ENCODE data around the gene SLC16A4.
A peak's percentile ranks its signal among the peaks of the same experiment; 100 is the strongest.
"Not testable (repeated sequence)": the region's sequence is repeated elsewhere in the genome, so short reads cannot be mapped to it uniquely, and the experiment has no call there.

The SLC16A4 gene

DNA sequence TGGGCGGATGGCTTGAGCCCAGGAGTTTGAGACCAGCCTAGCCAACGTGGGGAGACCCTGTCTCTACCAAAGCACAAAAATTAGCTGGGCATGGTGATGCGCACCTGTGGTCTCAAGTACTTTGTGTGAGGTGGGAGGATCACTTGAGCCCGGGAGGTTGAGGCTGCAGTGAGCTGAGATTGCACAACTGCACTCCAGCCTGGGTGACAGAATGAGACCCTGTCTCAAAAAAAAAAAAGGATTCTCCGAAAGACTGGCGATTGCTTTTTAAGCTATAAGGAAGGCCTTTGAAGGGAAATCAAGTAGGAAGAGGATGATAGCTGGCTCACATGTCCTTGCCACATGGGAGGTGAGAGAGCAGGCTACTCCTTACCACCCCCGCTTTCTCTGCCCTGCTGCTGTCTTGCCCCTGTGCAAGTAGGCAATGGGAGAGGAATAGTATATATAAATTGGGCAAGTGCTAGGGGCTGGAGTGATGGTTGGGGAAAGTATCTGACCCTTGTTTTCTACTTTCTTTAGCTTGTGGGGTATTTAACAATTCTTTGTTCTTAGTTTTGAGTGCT, 20.4 kb upstream of the SLC16A4 start:
- DNase-seq (ENCODE audit: extremely low spot score, insufficient read length, low read depth) (no peak), FAIRE-seq (no peak)

DNA sequence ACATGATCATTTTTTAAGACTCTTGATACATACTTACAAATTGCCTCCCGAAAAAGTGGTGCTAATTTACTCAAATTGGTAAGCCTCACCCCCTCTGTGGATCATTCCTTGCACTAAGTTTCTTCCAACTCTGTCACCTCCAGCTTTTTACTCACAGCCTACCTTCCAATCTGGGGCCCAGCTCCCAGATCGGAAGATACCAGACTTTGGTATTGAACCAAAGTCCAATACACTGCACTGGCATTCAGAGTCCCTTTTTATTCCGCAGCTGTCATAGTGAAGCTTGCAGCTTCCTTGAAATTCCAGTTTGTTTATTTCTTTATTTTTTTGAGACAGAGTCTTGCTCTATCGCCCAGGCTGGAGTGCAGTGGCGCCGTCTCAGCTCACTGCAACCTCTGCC, 18.5 kb upstream of the SLC16A4 start:
- DNase-seq (ENCODE audit: extremely low spot score, insufficient read length, low read depth) (no peak), FAIRE-seq (no peak)

DNA sequence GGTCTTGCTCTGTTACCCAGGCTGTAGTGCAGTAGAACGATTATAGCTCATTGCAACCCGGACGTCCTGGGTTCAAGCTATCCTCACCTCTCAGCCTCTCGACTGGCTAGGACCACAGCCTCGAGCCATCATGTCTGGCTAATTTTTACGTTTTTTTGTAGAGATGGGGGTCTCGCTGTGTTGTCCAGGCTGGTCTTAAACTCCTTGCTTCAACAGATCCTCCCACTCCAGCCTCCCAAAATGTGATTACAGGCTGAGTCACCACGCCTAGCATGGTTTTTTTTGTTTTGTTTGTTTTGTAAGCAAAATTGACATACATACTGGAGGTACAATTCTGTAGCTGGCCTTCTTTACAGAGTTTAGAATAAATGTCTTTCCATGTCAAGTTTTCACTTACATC, 17.7 kb upstream of the SLC16A4 start:
- DNase-seq (ENCODE audit: extremely low spot score, insufficient read length, low read depth) (no peak), FAIRE-seq (no peak)

DNA sequence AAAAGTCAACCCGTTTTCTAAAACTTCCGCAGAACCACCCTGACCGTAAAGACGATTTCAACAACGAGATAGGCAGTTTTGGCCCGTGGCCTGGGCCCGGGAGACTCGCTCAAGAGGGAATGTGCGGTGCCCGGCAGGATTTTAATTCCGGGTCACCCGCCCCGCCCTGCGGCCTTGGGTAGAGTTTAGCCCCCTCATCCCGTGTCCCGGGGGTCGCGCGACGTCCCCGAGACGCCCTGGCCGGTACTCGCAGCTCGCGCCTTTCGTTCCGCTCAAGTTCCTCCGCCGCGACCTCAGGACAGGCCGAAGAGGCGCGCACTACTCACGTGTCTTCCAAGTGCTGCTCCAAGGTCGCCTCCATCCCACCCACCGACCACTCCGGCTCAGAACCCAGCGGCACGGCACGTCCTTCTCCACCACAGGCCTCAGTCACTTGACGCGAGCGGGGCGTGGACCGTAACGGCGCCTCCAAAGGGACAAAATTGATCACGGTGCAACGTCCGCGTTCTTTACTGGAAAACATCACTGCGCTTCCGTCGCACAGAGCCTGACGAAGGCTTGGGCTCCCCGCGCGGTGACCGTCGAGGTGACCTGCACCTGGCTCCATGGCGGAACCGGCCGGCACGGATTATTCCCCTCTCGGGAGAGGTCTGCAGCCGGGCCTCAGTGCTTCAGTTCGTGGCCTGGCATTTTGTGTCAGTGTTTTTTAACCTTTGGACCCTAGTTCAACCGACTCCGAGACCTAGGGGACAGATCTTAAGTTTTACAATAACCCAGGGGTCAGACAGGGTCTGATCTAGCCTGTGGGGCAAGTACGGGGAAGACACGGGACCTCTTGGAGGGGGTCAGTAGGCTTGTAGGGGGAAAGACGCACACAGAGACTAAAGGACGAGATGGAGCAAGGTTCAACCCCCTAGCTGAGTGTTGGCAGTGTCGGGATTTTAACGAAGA, 16.7 kb upstream of the SLC16A4 start, which contains the start of gene LAMTOR5:
TSS of gene LAMTOR5 (minus strand) at position 435 of the 951 bp plus-strand sequence. CDS start at position 361, 74 bp downstream.
- peak; percentile 95 for FAIRE-seq
- DNase-seq (ENCODE audit: extremely low spot score, insufficient read length, low read depth): peak; percentile 77

DNA sequence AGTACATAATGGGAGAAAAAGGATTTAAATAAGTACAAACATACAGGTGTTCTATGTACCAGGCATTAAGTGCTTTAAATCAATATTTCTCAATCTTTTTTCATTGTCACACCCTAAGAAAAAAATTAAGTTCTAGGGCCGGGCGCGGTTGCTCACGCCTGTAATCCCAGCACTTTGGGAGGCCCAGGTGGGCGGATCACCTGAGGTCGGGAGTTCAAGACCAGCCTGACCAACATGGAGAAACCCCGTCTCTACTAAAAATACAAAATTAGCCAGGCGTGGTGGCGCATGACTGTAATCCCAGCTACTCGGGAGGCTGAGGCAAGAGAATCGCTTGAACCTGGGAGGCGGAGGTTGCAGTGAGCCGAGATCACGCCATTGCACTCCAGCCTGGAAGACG, 15.6 kb upstream of the SLC16A4 start:
- DNase-seq (ENCODE audit: extremely low spot score, insufficient read length, low read depth); FAIRE-seq: not testable (repeated sequence)

DNA sequence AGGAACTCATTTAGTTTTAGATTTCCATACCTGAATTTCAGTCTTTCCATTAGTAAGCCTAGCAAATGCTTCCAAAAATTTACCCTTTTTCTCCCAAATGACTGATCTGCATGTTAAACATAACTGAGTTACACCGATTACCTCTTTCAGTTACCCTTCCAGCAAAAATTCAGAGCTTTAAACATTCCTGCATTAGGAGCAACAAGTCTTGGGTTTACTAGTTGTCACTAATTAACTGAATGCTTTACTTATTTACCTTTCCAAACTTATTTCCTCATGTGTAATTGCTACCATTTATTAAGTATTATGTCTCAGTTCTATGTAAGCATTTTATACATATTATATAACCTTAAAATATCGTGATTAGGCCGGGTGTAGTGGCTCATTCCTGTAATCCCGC, 13.6 kb upstream of the SLC16A4 start:
- no peak for DNase-seq (ENCODE audit: extremely low spot score, insufficient read length, low read depth)
- no peak for FAIRE-seq

DNA sequence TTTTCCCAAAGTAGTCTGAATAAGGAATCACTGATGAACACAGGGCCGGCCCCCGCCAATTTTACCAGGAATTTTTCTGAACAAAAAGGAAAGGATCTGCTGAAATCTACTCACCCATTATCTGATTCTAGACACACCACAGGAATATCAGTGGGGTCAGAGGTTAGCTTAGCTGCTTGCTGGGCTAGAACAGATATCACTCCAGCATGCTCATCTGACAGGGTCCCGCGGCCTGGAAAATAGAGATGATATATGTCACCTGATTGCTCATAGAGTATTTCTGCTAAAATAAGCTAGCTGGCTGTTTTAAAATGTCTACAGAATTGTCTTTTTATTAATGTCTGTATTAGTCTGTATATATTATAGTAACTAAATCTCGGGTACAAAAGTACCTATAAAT, 13.0 kb upstream of the SLC16A4 start:
- FAIRE-seq (no peak), DNase-seq (ENCODE audit: extremely low spot score, insufficient read length, low read depth) (no peak)

DNA sequence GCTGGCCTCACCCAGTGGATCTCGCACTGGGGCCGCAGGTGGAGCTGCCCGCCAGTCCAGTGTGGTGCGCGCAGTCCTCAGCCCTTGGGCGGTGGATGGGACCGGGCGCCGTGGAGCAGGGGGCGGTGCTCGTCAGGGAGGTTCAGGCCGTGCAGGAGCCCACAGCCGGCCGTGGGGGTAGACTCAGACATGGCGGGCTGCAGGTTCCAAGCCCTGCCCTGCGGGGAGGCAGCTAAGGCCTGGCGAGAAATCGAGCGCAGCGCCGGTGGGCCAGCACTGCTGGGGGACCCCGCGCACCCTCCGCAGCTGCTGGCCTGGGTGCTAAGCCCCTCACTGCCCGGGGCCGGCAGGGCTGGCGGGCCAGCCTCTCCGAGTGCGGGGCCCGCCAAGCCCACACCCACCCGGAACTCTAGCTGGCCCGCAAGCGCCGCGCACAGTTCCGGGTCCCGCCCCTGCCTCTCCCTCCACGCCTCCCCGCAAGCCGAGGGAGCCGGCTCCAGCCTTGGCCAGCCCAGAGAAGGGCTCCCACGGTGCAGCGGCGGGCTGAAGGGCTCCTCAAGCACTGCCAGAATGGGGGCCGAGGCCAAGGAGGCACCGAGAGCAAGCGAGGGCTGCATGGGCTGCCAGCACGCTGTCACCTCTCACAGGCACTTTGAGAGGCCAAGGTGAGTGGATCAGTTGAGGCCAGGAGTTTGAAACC, 5.6 kb upstream of the SLC16A4 start:
- FAIRE-seq; DNase-seq (ENCODE audit: extremely low spot score, insufficient read length, low read depth): not testable (repeated sequence)

DNA sequence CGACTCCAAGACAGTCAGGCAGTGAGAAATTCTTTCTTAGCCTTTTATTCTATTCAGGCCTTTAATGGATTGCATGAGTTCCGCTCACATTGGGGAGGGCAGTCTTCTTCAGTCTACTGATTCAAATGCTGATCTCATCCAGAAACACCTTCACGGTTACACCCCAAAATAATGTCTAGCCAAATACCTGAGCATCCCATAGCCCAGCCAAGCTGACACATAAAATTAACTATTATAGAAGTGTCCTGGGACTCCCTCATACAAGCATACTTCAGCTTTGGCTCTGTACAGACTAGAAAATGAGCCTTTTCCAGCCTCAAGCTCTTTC, 3.6 kb upstream of the SLC16A4 start:
- FAIRE-seq (no peak), DNase-seq (ENCODE audit: extremely low spot score, insufficient read length, low read depth) (no peak)

DNA sequence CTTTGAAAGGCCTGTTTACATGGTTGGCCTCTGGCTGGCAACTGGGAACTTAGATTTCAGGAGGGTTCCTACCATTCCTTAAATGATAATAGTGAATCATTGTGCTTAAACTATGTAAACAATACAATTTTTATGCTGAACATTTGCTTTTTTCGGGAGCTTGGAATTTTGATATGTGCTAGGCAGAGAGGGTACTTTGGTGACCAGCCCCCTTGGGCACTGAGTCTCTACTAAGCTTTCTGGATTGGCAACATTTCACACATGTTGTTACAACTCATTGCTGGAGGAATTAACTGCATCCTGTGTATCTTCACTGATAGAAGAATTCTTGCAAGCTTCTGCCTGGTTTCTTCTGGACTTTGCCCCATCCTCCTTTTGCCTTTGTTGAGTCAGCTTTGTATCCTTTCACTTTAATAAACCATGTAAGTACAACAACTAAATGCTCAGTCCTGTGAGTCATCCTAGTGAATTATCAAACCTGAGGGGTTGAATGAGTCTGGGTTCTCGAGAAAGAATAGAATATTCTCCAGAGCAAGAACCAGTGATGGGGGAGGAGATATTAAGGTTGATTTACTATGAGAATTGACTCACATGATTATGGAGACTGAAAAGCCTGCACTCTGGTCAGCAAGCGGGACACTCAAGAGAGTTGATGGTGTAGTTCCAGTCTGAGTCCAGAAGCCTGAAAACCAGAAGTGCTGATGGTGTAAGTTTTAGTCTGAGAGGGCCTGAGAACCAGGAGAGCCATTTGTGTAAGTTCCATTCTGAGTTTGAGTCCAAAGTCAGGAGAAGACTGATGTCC, 3.1 kb upstream of the SLC16A4 start:
- no peak for FAIRE-seq
- no peak for DNase-seq (ENCODE audit: extremely low spot score, insufficient read length, low read depth)

DNA sequence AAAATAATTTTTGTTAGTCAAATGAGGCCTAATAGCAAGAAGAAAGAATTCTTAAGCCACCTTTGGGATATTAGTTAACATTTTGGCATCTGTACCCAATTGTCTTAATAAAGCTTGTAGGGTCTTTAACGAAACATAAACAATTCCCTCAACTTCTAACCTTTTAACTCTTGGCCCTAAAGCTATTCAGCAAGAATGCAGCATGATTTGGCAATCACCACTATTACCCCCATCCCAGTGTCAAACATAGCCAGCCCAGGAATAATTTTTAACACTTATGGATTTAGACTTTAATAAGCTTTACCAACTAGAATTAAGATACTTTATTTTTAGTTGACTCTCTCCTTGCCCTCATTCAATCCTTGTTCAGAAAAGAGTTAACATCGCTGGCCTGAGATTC, 2.5 kb upstream of the SLC16A4 start:
- no peak for FAIRE-seq
- DNase-seq (ENCODE audit: extremely low spot score, insufficient read length, low read depth): no peak

DNA sequence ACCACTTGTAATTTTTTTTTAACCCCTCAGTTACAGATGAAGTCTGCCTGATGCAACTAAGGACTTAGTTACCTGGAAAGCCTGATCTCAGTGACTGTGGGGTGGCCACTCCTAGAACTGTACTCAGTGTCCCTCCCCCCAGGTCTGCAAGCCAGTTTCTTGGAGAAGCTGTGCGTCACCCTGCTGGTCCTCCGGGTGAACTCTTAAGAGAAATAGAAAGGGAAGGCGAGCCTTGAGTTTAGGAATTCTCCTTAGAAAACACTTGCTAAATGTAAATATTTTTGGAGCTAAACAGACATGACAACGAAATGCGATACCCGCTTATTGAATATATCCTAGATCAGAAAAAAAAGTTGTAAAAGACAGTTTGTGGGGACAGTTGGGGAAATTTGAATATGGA, 730 bp downstream of the SLC16A4 start:
- FAIRE-seq: no peak
- no peak for DNase-seq (ENCODE audit: extremely low spot score, insufficient read length, low read depth)

DNA sequence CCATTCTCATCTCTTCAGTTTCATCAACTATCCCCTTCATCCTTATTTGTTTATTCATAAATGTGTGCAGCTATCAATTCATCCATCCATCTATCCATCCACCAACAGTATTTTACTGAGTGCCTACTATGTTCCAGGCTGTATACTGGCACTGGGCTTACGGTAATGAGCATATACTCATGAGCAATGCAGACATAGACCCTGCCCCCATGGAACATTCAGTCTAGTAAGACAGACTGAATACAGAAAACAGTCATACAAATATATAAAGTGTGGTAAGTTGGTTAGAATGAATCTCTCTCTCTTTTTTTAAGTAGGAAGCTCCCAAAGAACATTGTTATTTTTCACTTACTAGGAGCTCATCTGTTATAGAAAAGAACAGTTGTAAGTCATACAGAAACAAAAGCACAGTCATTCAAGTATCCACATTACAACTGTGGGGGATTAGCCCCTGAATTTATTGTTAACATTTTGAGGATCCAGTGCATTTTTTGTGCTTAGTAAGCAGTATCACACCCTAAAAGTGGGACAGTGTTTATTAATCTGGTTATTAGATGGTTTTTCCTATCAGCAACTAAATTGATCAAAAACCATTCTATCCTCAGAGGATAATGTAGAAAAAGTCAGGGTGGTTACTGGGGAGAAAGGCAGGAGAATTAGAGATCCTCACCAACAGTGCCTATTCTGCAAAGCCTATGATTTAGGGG, 3.6 kb downstream of the SLC16A4 start:
- no peak for FAIRE-seq
- DNase-seq (ENCODE audit: extremely low spot score, insufficient read length, low read depth): no peak

DNA sequence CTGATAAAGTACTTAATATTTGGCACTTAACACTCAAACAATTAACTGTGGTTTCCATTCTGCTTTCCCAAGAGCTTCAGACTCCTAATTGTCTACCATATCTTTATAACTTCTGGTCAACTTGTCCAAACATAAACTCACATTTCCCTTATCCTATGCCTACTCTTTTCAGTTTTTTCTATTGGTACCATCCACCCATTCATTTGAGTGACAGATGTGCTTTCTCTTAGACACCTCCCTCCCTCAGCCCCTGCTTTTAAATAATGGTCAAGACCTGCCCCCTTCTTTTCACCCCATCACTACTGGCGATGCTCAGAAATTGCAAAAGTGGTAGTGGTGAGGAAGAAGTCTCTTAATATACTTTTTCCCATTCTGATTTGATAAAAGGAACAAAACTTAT, 5.5 kb downstream of the SLC16A4 start:
- FAIRE-seq: no peak
- DNase-seq (ENCODE audit: extremely low spot score, insufficient read length, low read depth): no peak

DNA sequence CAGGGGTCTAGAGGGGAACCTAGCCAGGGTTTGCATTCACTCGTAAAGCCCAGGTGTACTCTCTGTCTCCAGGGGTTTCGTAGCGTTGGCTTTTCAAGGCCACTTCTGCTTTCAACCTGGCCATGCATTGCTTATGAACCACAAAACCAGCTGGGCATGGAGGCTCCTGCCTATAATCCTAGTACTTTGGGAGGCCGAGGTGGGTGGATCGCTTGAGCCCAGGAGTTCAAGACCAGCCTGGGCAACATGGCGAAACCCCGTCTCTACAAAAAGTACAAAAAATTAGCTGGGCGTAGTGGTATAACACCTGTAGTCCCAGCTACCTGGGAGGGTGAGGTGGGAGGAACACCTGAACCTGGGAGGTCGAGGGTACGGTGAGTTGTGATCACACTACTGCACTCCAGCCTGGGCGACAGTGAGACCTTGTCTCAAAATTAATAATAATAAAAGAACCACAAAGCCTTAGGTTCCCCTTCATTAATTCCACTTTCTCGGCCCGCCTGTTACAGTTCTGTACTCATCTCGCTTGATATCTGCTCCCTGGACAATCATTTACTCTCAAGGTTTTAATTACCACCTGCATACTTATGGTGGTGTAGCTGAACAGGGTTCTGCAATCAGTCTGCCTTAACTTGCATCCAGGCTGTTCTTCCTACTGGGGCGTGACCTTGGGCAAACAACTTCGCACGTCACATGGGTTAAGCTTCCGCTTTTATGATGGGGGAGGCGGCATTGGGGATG, 6.1 kb downstream of the SLC16A4 start:
- DNase-seq (ENCODE audit: extremely low spot score, insufficient read length, low read depth) (peak; percentile 28), FAIRE-seq (peak; percentile 92)

DNA sequence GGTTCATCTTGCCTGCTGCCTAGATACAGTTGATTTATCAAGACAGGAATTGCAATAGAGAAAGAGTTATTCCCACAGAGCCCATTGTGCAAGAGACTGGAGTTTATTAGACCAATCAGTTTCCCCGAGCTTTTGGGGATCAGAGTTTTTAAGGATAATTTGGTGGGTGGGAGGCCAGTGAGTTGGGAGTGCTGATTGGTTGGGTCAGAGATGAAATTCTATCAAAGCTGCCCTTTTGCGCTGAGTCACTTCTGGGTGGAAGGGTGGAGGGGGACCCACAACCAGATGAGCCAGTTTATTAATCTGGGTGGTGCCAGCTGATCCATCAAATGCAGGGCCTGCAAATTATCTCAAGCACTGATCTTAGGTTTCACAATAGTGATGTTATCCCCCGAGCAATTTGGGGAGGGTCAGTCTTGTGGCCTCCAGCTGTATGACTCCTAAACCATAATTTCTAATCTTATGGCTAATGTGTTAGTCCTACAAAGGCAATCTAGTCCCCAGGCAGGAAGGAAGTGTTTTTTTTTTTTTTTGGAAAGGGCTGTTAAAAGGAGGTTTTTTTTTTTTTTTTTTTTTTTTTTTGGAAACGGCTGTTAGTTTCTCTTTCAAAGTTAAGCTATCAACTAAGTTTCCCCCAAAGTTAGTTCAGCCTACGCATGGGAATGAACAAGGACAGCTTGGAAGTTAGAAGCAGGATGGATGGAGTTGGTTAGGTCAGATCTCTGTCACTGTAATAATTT, 7.4 kb downstream of the SLC16A4 start:
- FAIRE-seq (peak; percentile 63), DNase-seq (ENCODE audit: extremely low spot score, insufficient read length, low read depth) (no peak)

DNA sequence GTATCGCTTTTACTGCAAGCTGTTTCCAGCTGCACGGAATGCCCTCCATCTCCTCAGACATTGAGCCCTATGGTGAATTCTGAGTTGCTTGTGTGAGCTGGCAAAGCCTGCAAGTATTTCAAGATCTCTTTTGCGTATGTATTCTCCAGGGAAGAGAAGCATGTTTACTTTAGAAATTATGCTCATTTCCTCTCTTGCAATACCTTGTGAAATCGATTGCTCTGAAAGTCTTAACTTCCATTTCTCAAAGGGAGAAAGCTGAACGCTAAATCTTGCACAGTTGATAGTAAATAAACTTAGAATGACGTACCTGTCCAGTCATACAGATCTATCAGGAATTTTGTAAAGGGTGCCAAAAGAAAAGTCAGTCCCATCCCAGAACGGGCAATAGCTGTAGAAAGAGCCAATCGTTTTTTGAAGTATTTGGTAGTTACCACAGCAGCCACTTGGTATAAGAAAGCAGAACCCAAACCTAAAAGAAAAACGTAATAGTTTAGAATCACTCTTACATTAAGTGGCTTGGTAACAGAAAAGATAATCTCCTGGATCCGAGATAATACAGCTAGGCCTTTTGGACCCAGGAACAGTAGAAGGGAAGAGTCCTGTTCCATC, 10.0 kb downstream of the SLC16A4 start:
- FAIRE-seq: peak; percentile 54

DNA sequence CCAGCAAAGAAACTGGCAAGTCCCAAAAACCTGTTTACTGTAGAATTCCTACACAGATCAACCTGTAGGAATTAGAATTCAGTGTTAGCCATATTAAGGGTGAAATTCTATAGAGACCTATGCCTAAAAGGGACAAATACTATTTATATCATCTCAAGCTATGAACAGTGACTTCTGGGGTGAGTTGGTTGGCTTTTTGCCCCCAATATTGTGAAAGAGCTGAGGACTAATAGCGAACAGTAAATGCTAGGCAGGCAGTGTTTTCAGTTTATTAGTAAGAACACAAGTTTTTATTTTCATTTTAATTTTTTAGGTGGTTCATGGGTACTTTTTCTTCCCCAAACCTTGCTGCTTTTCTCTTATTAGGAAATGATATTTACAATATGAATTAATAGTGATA, 15.3 kb downstream of the SLC16A4 start:
- no peak for FAIRE-seq
- DNase-seq (ENCODE audit: extremely low spot score, insufficient read length, low read depth): no peak

More for the DNA sequence above, 10.0 kb downstream of the SLC16A4 start:
- DNase-seq (ENCODE audit: extremely low spot score, insufficient read length, low read depth): no peak

Data from GM18507 (cell line).